ENCODE data around the gene STAP1.
"Not testable (repeated sequence)": the region's sequence is repeated elsewhere in the genome, so short reads cannot be mapped to it uniquely, and the experiment has no call there.

STAP1 gene

GRCh38 chr4:67558493-67558892 lies at the start of gene STAP1:
Gene STAP1 (plus strand): TSS chr4:67558727. CDS start chr4:67558810, 83 bp downstream.
- DNase-seq (ENCODE audit: low read depth, low spot score) = no peak

- DNase-seq (ENCODE audit: low read depth, low spot score) = no peak
Observed at GRCh38 chr4:67512501-67512900, 46.0 kb upstream of the STAP1 start.

GRCh38 chr4:67520141-67520540 lies 38.4 kb upstream of the STAP1 start:
- DNase-seq (ENCODE audit: low read depth, low spot score) = no peak

GRCh38 chr4:67521506-67521905 lies 37.0 kb upstream of the STAP1 start:
- DNase-seq (ENCODE audit: low read depth, low spot score) = no peak

GRCh38 chr4:67522230-67522629 lies 36.3 kb upstream of the STAP1 start:
- no peak for DNase-seq (ENCODE audit: low read depth, low spot score)

- DNase-seq (ENCODE audit: low read depth, low spot score) = no peak
Observed at GRCh38 chr4:67522851-67523671, 35.5 kb upstream of the STAP1 start.

- not testable (repeated sequence) for DNase-seq (ENCODE audit: low read depth, low spot score)
Observed at GRCh38 chr4:67524140-67524539, 34.4 kb upstream of the STAP1 start.

- DNase-seq (ENCODE audit: low read depth, low spot score) = no peak
Observed at GRCh38 chr4:67531379-67531962, 27.1 kb upstream of the STAP1 start.

GRCh38 chr4:67532397-67532796 lies 26.1 kb upstream of the STAP1 start:
- DNase-seq (ENCODE audit: low read depth, low spot score) = not testable (repeated sequence)

- DNase-seq (ENCODE audit: low read depth, low spot score) = no peak
Observed at GRCh38 chr4:67533112-67533511, 25.4 kb upstream of the STAP1 start.

- DNase-seq (ENCODE audit: low read depth, low spot score) = no peak
Observed at GRCh38 chr4:67535280-67535840, 23.2 kb upstream of the STAP1 start.

- DNase-seq (ENCODE audit: low read depth, low spot score) = no peak
Observed at GRCh38 chr4:67539830-67540229, 18.7 kb upstream of the STAP1 start.

GRCh38 chr4:67542076-67542475 lies 16.5 kb upstream of the STAP1 start:
- no peak for DNase-seq (ENCODE audit: low read depth, low spot score)

- DNase-seq (ENCODE audit: low read depth, low spot score) = peak; percentile 94
Observed at GRCh38 chr4:67545199-67546003, 13.1 kb upstream of the STAP1 start, which contains the start of gene CENPC. Gene CENPC (minus strand): TSS chr4:67545503. CDS start chr4:67545355, 148 bp downstream.

GRCh38 chr4:67546004-67546356 lies 12.5 kb upstream of the STAP1 start:
- DNase-seq (ENCODE audit: low read depth, low spot score) = no peak

- DNase-seq (ENCODE audit: low read depth, low spot score) = no peak
Observed at GRCh38 chr4:67546971-67547370, 11.6 kb upstream of the STAP1 start.

- DNase-seq (ENCODE audit: low read depth, low spot score) = no peak
Observed at GRCh38 chr4:67549123-67549522, 9.4 kb upstream of the STAP1 start.

GRCh38 chr4:67550451-67550850 lies 8.1 kb upstream of the STAP1 start:
- DNase-seq (ENCODE audit: low read depth, low spot score) = no peak

GRCh38 chr4:67550857-67551256 lies 7.7 kb upstream of the STAP1 start:
- no peak for DNase-seq (ENCODE audit: low read depth, low spot score)

GRCh38 chr4:67552146-67552792 lies 6.3 kb upstream of the STAP1 start:
- not testable (repeated sequence) for DNase-seq (ENCODE audit: low read depth, low spot score)

GRCh38 chr4:67554096-67554495 lies 4.4 kb upstream of the STAP1 start:
- DNase-seq (ENCODE audit: low read depth, low spot score) = no peak

GRCh38 chr4:67555447-67555846 lies 3.1 kb upstream of the STAP1 start:
- no peak for DNase-seq (ENCODE audit: low read depth, low spot score)

Data from iPS DF 19.7 (cell line).